ENCODE data around the gene OR51E1. TPM values are rescaled to one million over a fixed set of nuclear protein-coding genes. Genes with fewer than 3 reads are reported as not detected.
A peak's percentile ranks its signal among the peaks of the same experiment; 100 is the strongest.

The OR51E1 gene
- total RNA-seq, 1 donor from 2014 or later = 0.81 TPM

DNA sequence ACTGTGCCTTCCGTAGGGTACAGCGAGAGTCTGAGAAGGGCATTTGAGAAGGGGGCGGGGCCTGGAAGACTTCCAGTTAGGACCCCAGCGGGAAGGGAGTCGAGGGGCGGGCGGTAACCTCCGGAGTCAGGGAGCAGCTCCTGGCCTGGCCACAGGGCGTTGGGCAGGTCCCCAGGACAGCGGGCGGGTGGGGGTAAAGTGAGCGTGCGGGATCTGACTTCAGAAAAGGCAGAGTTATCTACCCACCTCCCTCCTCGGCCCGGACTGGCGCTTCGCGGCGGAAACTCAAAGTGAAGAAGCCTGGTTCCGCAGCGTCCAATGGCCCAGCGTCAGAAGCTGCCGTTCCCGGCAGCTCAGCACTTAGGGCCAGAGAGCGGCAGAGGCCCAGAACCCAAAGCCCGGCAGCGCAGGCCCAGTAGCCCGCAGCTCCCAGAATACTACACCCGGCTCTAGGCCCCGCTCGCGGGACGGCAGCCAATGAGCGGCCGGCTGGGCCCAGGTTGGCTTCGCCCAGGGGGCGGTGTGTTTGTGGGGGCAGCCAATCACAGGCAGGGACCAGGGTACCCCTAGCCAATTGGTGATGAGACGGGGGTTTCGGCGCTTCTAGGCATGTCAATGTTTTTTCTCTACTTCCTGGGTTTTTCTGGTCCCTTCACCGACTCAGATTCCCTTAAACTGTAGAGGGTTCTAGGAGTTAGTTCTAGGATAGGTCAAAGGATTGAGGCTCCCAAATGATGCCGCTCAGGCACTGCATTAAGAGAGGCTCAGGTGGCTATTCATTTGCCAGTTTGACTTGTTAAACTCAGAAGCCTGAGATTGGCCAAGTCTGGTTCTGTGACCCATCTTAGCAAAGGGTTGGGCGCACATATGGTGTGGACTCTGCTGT is 35.8 kb upstream of the OR51E1 start, which contains the start of gene TRIM68:
TSS of gene TRIM68 (minus strand) at position 451 of the 886 bp plus-strand sequence. CDS start 2,727 bp downstream, outside the sequence.
- Mint-ChIP-seq H3K4me3 (ENCODE audit: unreplicated experiment) (peak within 1 kb of the TSS; percentile 93), H3K9me3 (ENCODE audit: unreplicated experiment) (peaks cover 2% of the 10 kb centered on the region), H3K27ac (ENCODE audit: unreplicated experiment) (peak within 1 kb of the TSS; percentile 96), H3K27me3 (ENCODE audit: unreplicated experiment) (peaks cover 7% of the 10 kb centered on the region), H3K36me3 (ENCODE audit: unreplicated experiment) (peaks cover 2% of the 10 kb centered on the region), H3K4me1 (ENCODE audit: unreplicated experiment) (peaks cover 29% of the 10 kb centered on the region)
- TF ChIP-seq, protein P1, sequence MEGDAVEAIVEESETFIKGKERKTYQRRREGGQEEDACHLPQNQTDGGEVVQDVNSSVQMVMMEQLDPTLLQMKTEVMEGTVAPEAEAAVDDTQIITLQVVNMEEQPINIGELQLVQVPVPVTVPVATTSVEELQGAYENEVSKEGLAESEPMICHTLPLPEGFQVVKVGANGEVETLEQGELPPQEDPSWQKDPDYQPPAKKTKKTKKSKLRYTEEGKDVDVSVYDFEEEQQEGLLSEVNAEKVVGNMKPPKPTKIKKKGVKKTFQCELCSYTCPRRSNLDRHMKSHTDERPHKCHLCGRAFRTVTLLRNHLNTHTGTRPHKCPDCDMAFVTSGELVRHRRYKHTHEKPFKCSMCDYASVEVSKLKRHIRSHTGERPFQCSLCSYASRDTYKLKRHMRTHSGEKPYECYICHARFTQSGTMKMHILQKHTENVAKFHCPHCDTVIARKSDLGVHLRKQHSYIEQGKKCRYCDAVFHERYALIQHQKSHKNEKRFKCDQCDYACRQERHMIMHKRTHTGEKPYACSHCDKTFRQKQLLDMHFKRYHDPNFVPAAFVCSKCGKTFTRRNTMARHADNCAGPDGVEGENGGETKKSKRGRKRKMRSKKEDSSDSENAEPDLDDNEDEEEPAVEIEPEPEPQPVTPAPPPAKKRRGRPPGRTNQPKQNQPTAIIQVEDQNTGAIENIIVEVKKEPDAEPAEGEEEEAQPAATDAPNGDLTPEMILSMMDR (IDR thresholded peaks at IDR 0.05) = no peak
- peak; percentile 99 for DNase-seq (ENCODE audit: extremely low spot score, unreplicated experiment)

DNA sequence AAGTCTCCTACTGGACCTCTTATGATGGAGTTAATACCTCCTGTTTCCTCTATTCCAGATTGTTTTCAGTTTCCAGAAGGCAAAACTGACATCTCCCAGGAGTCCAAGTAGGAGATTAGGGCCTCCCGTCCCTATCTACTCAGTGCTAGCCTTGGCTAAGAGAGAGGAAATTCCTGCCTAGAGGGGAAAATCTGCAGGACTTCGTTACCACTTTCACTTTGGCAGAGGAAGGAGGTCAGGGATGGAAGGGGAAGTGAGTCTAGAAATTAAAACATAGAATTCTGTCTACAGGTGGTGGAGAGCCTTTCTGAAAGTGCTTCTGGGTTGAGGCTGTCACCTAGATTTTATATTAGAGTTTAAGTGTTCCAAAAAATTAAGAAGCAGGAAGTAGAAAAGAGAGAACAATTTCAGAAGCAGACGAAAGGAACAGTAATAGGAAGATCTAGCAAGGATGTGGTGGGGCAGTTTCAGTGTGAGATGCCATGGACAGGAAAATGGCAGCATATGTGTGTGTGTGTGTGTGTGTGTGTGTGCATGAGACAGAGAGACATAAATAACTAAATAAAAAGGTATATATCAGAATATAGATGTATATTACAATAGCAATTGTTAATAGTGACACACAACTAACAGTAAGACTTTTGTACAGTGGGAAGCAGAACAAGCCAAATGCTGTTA is 33.4 kb upstream of the OR51E1 start:
- peak overlapping the region; percentile 69 for H3K27ac Mint-ChIP-seq (ENCODE audit: unreplicated experiment)
- H3K4me1 Mint-ChIP-seq (ENCODE audit: unreplicated experiment) = peaks cover 29% of the 10 kb centered on the region
- H3K36me3 Mint-ChIP-seq (ENCODE audit: unreplicated experiment) = no peaks in the 10 kb centered on the region
- peaks cover 27% of the 10 kb centered on the region for H3K27me3 Mint-ChIP-seq (ENCODE audit: unreplicated experiment)
- peak overlapping the region; percentile 5 for H3K4me3 Mint-ChIP-seq (ENCODE audit: unreplicated experiment)
- TF ChIP-seq, protein P1 (IDR thresholded peaks at IDR 0.05) = no peak
- DNase-seq (ENCODE audit: extremely low spot score, unreplicated experiment) = no peak
- H3K9me3 Mint-ChIP-seq (ENCODE audit: unreplicated experiment) = peaks cover 2% of the 10 kb centered on the region

GRCh38 chr11:4611986-4612385 is 31.8 kb upstream of the OR51E1 start:
- H3K36me3 Mint-ChIP-seq (ENCODE audit: unreplicated experiment) = no peaks in the 10 kb centered on the region
- H3K27me3 Mint-ChIP-seq (ENCODE audit: unreplicated experiment) = peaks cover 32% of the 10 kb centered on the region
- DNase-seq (ENCODE audit: extremely low spot score, unreplicated experiment) = no peak
- no peak overlapping the region for H3K27ac Mint-ChIP-seq (ENCODE audit: unreplicated experiment)
- peaks cover 2% of the 10 kb centered on the region for H3K9me3 Mint-ChIP-seq (ENCODE audit: unreplicated experiment)
- no peak overlapping the region for H3K4me3 Mint-ChIP-seq (ENCODE audit: unreplicated experiment)
- TF ChIP-seq, protein P1 (IDR thresholded peaks at IDR 0.05) = no peak
- H3K4me1 Mint-ChIP-seq (ENCODE audit: unreplicated experiment) = peaks cover 18% of the 10 kb centered on the region

DNA sequence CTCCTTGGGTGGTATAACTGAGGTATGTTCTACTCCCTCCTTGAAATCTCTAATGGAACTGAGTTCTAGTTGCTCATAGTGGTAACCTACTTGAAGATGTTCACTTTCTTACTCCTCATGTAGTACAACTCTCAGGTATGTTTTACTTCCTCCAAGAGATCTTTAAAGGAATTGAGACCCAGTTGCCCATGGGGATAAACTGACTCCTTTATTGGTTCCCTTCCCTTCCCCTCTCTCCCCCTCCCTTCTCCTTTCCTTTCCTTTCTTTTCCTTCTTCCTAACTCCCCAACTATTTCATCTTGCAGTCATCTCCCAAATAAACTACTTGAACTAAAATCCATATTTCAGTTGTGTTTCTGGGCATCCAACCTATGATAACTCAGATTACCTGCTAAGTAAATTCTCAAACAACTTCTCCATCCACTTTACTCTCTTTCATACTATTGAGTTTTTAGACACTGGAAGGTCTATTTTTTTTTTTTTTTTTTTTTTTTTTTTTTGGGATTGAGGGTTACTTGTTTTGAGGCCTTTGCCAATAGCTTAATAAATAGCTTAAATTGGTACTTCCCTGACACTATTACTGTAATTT is 27.8 kb upstream of the OR51E1 start:
- Mint-ChIP-seq H3K9me3 (ENCODE audit: unreplicated experiment) (no peaks in the 10 kb centered on the region), H3K27ac (ENCODE audit: unreplicated experiment) (no peak overlapping the region), H3K4me1 (ENCODE audit: unreplicated experiment) (no peaks in the 10 kb centered on the region), H3K4me3 (ENCODE audit: unreplicated experiment) (no peak overlapping the region), H3K36me3 (ENCODE audit: unreplicated experiment) (no peaks in the 10 kb centered on the region), H3K27me3 (ENCODE audit: unreplicated experiment) (peaks cover 49% of the 10 kb centered on the region)
- no peak for DNase-seq (ENCODE audit: extremely low spot score, unreplicated experiment)
- TF ChIP-seq, protein P1 (IDR thresholded peaks at IDR 0.05) = no peak

Measured in osteocyte (in vitro differentiated cells).